Measurements from ENCODE around the gene BTNL8.

Gene BTNL8

GRCh38 chr5:180920710-180921109, 21.8 kb downstream of the BTNL8 start:
- no peak overlapping the region for H3K9ac ChIP-seq (ENCODE audit: low read length)
- no peak overlapping the region for H3K27ac ChIP-seq (ENCODE audit: low read length)
- H3K4me3 ChIP-seq (ENCODE audit: low read length) = no peak overlapping the region
- no peaks in the 10 kb centered on the region for H3K4me1 ChIP-seq (ENCODE audit: control insufficient read depth, low read depth, low read length)
- no peaks in the 10 kb centered on the region for H3K27me3 ChIP-seq (ENCODE audit: control insufficient read depth, insufficient read depth, low read length)
- H3K9me3 ChIP-seq (ENCODE audit: control insufficient read depth, low read depth, low read length) = no peaks in the 10 kb centered on the region
- no peaks in the 10 kb centered on the region for H3K36me3 ChIP-seq (ENCODE audit: control insufficient read depth, low read depth, low read length)

DNA sequence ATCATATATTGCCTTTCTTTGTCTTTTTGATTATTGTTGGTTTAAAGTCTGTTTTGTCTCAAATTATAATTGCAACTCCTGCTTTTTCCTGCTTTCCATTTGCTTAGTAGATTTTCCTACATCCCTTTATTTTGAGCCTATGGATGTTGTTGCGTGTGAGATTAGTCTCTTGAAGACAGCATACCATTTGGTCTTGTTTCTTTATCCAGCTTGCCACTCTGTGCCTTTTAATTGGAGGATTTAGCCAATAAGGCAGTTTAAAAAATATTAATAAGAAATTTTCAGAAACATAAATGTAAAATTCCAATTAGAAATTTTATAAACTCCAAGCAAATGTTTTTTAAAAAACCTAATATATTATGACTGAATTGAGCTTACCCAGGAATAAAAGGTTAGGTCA, 24.0 kb downstream of the BTNL8 start:
- no peaks in the 10 kb centered on the region for H3K4me1 ChIP-seq (ENCODE audit: control insufficient read depth, low read depth, low read length)
- no peaks in the 10 kb centered on the region for H3K36me3 ChIP-seq (ENCODE audit: control insufficient read depth, low read depth, low read length)
- no peaks in the 10 kb centered on the region for H3K27me3 ChIP-seq (ENCODE audit: control insufficient read depth, insufficient read depth, low read length)

DNA sequence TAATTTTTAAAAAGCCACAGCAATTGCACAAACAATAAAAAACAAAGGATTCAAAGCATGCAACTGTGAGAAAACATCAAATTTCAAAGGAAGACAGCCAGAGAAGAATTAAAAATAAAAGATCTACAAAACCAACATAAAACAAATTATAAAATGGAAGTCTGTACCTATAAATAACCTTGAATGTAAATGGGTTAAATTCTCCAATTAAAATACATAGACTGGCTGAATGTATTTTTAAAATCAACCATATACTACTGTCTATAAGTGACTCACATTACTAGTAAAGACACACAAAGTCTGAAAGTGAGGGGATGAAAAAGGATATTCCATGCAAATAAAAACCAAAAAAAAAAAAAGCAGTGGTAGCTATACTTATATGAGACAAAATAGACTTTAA, 33.7 kb downstream of the BTNL8 start:
- Histone ChIP-seq H3K4me3 (ENCODE audit: low read length) (no peak overlapping the region), H3K27ac (ENCODE audit: low read length) (no peak overlapping the region), H3K36me3 (ENCODE audit: control insufficient read depth, low read depth, low read length) (no peaks in the 10 kb centered on the region), H3K4me1 (ENCODE audit: control insufficient read depth, low read depth, low read length) (no peaks in the 10 kb centered on the region), H3K27me3 (ENCODE audit: control insufficient read depth, insufficient read depth, low read length) (no peaks in the 10 kb centered on the region), H3K9me3 (ENCODE audit: control insufficient read depth, low read depth, low read length) (no peaks in the 10 kb centered on the region), H3K9ac (ENCODE audit: low read length) (no peak overlapping the region)

More for the DNA sequence above, 24.0 kb downstream of the BTNL8 start:
- Histone ChIP-seq H3K9ac (ENCODE audit: low read length) (no peak overlapping the region), H3K9me3 (ENCODE audit: control insufficient read depth, low read depth, low read length) (no peaks in the 10 kb centered on the region), H3K4me3 (ENCODE audit: low read length) (no peak overlapping the region), H3K27ac (ENCODE audit: low read length) (no peak overlapping the region)

DNA sequence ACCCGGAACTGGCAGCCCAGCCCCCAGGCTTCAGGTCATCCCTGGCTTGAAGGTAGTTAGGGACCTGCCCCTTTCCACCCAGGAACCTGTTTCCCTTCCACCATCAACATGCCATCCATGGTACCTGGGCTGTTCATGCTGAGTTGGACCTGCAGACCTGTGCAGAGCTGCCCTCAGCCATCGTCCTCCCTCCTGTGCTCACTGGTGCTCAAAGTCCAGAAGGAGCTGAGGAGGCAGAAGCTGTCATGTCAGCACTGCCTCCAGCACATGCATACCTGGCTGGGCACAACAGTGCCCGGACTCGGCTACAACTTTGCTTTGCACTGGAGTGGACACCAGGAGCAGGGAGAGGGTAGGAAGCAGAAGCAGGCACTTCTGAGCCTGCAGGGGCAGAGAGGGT, 36.2 kb downstream of the BTNL8 start:
- H3K9me3 ChIP-seq (ENCODE audit: control insufficient read depth, low read depth, low read length) = peaks cover 6% of the 10 kb centered on the region
- H3K4me3 ChIP-seq (ENCODE audit: low read length) = no peak overlapping the region
- H3K36me3 ChIP-seq (ENCODE audit: control insufficient read depth, low read depth, low read length) = no peaks in the 10 kb centered on the region
- H3K4me1 ChIP-seq (ENCODE audit: control insufficient read depth, low read depth, low read length) = no peaks in the 10 kb centered on the region
- no peak overlapping the region for H3K27ac ChIP-seq (ENCODE audit: low read length)
- H3K9ac ChIP-seq (ENCODE audit: low read length) = no peak overlapping the region
- no peaks in the 10 kb centered on the region for H3K27me3 ChIP-seq (ENCODE audit: control insufficient read depth, insufficient read depth, low read length)

- H3K9ac ChIP-seq (ENCODE audit: low read length) = no peak overlapping the region
- no peaks in the 10 kb centered on the region for H3K27me3 ChIP-seq (ENCODE audit: control insufficient read depth, insufficient read depth, low read length)
- no peak overlapping the region for H3K27ac ChIP-seq (ENCODE audit: low read length)
- no peaks in the 10 kb centered on the region for H3K4me1 ChIP-seq (ENCODE audit: control insufficient read depth, low read depth, low read length)
- H3K36me3 ChIP-seq (ENCODE audit: control insufficient read depth, low read depth, low read length) = no peaks in the 10 kb centered on the region
- no peak overlapping the region for H3K4me3 ChIP-seq (ENCODE audit: low read length)
- peaks cover 6% of the 10 kb centered on the region for H3K9me3 ChIP-seq (ENCODE audit: control insufficient read depth, low read depth, low read length)
These were observed 39.3 kb downstream of the BTNL8 start for GRCh38 chr5:180938294-180938693.

DNA sequence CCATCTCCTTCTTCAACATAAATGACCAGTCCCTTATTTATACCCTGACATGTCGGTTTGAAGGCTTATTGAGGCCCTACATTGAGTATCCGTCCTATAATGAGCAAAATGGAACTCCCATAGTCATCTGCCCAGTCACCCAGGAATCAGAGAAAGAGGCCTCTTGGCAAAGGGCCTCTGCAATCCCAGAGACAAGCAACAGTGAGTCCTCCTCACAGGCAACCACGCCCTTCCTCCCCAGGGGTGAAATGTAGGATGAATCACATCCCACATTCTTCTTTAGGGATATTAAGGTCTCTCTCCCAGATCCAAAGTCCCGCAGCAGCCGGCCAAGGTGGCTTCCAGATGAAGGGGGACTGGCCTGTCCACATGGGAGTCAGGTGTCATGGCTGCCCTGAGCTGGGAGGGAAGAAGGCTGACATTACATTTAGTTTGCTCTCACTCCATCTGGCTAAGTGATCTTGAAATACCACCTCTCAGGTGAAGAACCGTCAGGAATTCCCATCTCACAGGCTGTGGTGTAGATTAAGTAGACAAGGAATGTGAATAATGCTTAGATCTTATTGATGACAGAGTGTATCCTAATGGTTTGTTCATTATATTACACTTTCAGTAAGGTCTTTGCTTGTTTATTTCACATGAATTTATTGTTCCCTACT, 51.5 kb downstream of the BTNL8 start:
- H3K9ac ChIP-seq (ENCODE audit: low read length) = no peak overlapping the region
- no peaks in the 10 kb centered on the region for H3K27me3 ChIP-seq (ENCODE audit: control insufficient read depth, insufficient read depth, low read length)
- H3K9me3 ChIP-seq (ENCODE audit: control insufficient read depth, low read depth, low read length) = no peaks in the 10 kb centered on the region
- no peaks in the 10 kb centered on the region for H3K4me1 ChIP-seq (ENCODE audit: control insufficient read depth, low read depth, low read length)
- no peak overlapping the region for H3K27ac ChIP-seq (ENCODE audit: low read length)
- no peak overlapping the region for H3K4me3 ChIP-seq (ENCODE audit: low read length)
- no peaks in the 10 kb centered on the region for H3K36me3 ChIP-seq (ENCODE audit: control insufficient read depth, low read depth, low read length)

GRCh38 chr5:180959661-180960060, 60.7 kb downstream of the BTNL8 start:
- Histone ChIP-seq H3K9me3 (ENCODE audit: control insufficient read depth, low read depth, low read length) (no peaks in the 10 kb centered on the region), H3K36me3 (ENCODE audit: control insufficient read depth, low read depth, low read length) (no peaks in the 10 kb centered on the region), H3K9ac (ENCODE audit: low read length) (no peak overlapping the region), H3K4me3 (ENCODE audit: low read length) (no peak overlapping the region), H3K27ac (ENCODE audit: low read length) (no peak overlapping the region), H3K4me1 (ENCODE audit: control insufficient read depth, low read depth, low read length) (peaks cover 4% of the 10 kb centered on the region), H3K27me3 (ENCODE audit: control insufficient read depth, insufficient read depth, low read length) (no peaks in the 10 kb centered on the region)

GRCh38 chr5:180960209-180960608, 61.2 kb downstream of the BTNL8 start:
- no peak overlapping the region for H3K4me3 ChIP-seq (ENCODE audit: low read length)
- no peaks in the 10 kb centered on the region for H3K27me3 ChIP-seq (ENCODE audit: control insufficient read depth, insufficient read depth, low read length)
- H3K9ac ChIP-seq (ENCODE audit: low read length) = no peak overlapping the region
- H3K9me3 ChIP-seq (ENCODE audit: control insufficient read depth, low read depth, low read length) = no peaks in the 10 kb centered on the region
- no peaks in the 10 kb centered on the region for H3K36me3 ChIP-seq (ENCODE audit: control insufficient read depth, low read depth, low read length)
- H3K4me1 ChIP-seq (ENCODE audit: control insufficient read depth, low read depth, low read length) = peaks cover 4% of the 10 kb centered on the region
- no peak overlapping the region for H3K27ac ChIP-seq (ENCODE audit: low read length)

DNA sequence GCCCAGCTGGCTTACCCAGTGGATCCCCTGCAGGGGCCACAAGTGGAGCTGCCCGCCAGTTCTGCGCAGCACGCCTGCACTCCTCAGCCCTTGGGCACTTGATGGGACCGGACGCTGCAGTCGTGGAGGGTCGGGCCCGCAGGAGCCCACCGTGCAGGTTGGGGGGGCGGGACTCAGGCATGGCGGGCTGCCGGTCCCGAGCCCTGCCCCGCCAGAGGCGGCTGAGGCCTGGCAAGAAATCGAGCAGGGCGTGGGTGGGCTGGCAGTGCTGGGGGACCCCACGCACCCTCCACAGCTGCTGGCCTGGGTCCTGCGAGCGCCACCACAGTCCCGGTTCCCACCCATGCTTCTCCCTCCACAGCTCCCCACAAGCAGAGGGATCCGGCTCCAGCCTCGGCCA, 70.4 kb downstream of the BTNL8 start:
- Histone ChIP-seq H3K27ac (ENCODE audit: low read length) (no peak overlapping the region), H3K36me3 (ENCODE audit: control insufficient read depth, low read depth, low read length) (no peaks in the 10 kb centered on the region), H3K9ac (ENCODE audit: low read length) (no peak overlapping the region), H3K27me3 (ENCODE audit: control insufficient read depth, insufficient read depth, low read length) (no peaks in the 10 kb centered on the region), H3K9me3 (ENCODE audit: control insufficient read depth, low read depth, low read length) (no peaks in the 10 kb centered on the region), H3K4me3 (ENCODE audit: low read length) (no peak overlapping the region), H3K4me1 (ENCODE audit: control insufficient read depth, low read depth, low read length) (no peaks in the 10 kb centered on the region)

DNA sequence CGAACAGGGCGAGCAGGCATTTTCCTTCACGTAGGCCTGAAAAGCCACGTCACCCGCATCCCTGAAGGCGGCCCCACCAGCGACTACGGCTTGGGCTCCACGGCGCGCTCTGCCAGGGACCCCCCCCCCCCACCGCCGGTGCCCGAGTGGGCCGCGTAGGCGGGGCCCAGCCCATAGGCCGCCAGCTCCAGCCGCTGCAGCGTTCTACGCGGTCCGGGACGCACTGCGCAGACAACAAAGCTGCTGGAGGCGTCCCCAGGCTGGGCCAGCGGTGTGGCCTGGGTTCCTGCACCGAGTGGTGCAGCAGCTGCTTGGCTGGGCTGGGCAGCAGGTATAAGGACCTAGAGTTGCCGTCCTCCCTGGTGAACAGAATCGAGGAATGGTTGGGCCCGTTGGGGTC, 71.4 kb downstream of the BTNL8 start:
- Histone ChIP-seq H3K36me3 (ENCODE audit: control insufficient read depth, low read depth, low read length) (no peaks in the 10 kb centered on the region), H3K27ac (ENCODE audit: low read length) (no peak overlapping the region), H3K27me3 (ENCODE audit: control insufficient read depth, insufficient read depth, low read length) (no peaks in the 10 kb centered on the region), H3K9me3 (ENCODE audit: control insufficient read depth, low read depth, low read length) (peaks cover 3% of the 10 kb centered on the region), H3K4me1 (ENCODE audit: control insufficient read depth, low read depth, low read length) (no peaks in the 10 kb centered on the region), H3K4me3 (ENCODE audit: low read length) (no peak overlapping the region), H3K9ac (ENCODE audit: low read length) (no peak overlapping the region)

DNA sequence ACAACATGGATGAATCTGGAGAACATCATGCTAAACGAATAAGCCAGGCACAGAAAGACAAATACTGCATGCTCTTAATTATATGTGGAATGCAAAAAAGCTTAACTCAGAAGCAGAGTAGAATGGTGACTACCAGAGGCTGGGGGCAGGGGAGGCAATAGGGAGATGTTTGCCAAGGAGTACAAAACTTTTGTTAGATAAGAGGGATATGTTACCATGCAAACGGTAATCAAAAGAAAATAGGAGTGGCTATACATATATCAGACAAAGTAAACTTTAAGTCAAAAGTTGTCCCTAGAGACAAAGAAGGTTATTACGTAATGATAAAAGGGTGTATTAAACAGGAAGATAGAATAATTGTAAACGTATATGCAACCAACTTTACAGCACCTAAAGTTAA, 71.9 kb downstream of the BTNL8 start:
- Histone ChIP-seq H3K9me3 (ENCODE audit: control insufficient read depth, low read depth, low read length) (peaks cover 4% of the 10 kb centered on the region), H3K27ac (ENCODE audit: low read length) (no peak overlapping the region), H3K36me3 (ENCODE audit: control insufficient read depth, low read depth, low read length) (no peaks in the 10 kb centered on the region), H3K4me1 (ENCODE audit: control insufficient read depth, low read depth, low read length) (no peaks in the 10 kb centered on the region), H3K27me3 (ENCODE audit: control insufficient read depth, insufficient read depth, low read length) (no peaks in the 10 kb centered on the region), H3K4me3 (ENCODE audit: low read length) (no peak overlapping the region), H3K9ac (ENCODE audit: low read length) (no peak overlapping the region)

GRCh38 chr5:180974612-180975315, 75.8 kb downstream of the BTNL8 start:
- H3K27ac ChIP-seq (ENCODE audit: low read length) = no peak overlapping the region
- H3K27me3 ChIP-seq (ENCODE audit: control insufficient read depth, insufficient read depth, low read length) = no peaks in the 10 kb centered on the region
- H3K4me3 ChIP-seq (ENCODE audit: low read length) = no peak overlapping the region
- no peak overlapping the region for H3K9ac ChIP-seq (ENCODE audit: low read length)
- H3K4me1 ChIP-seq (ENCODE audit: control insufficient read depth, low read depth, low read length) = no peaks in the 10 kb centered on the region
- H3K36me3 ChIP-seq (ENCODE audit: control insufficient read depth, low read depth, low read length) = no peaks in the 10 kb centered on the region
- peaks cover 4% of the 10 kb centered on the region for H3K9me3 ChIP-seq (ENCODE audit: control insufficient read depth, low read depth, low read length)

All from iPS-18a (cell line).